ES-I3 (cell line): ENCODE results near the gene ZDHHC12.

ENCODE experiments used
- H3K36me3 ChIP-seq: 2 replicates; pipeline ENCODE4 v1.6.1; 2013; ENCODE audit warnings: mild to moderate bottlenecking, low read length, control low read depth, moderate library complexity; ENCODE audit not compliant: insufficient read depth
- H3K4me1 ChIP-seq: 2 replicates; pipeline ENCODE4 v1.6.1; 2013; ENCODE audit warnings: mild to moderate bottlenecking, control low read depth, low read length; ENCODE audit not compliant: insufficient read depth
- H3K9ac ChIP-seq: 2 replicates; pipeline ENCODE4 v1.6.1; 2013; ENCODE audit warnings: low read depth, mild to moderate bottlenecking, low read length, moderate library complexity
- H3K9me3 ChIP-seq: 2 replicates; pipeline ENCODE4 v1.6.1; 2013; ENCODE audit warnings: mild to moderate bottlenecking, low read length, moderate library complexity; ENCODE audit not compliant: control insufficient read depth, insufficient read depth

Gene ZDHHC12

DNA sequence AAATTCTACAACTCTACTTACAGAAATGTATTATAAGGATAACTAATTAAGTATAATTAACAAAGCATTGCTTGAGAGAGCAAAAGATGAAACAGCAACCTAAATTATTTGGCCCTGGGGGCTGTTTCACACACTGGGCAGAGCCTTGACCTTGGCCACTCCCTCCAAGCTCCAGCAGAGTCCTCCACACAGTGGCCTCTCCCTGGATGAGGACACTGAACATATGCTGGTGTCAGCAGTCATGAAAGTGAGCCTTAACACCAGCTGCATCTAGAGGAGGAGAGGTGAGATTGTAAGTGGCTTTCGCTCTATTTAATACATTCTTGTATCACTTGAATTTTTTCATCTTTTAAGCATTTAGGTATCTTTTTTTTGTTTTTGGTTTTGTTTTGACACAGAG lies 23.3 kb upstream of the ZDHHC12 start:
- no peaks in the 10 kb centered on the region; the same call in 1 of the 2 replicates for H3K36me3 ChIP-seq
- no peaks in the 10 kb centered on the region for H3K4me1 ChIP-seq
- no peaks in the 10 kb centered on the region for H3K9me3 ChIP-seq
- H3K9ac ChIP-seq: no peak overlapping the region

DNA sequence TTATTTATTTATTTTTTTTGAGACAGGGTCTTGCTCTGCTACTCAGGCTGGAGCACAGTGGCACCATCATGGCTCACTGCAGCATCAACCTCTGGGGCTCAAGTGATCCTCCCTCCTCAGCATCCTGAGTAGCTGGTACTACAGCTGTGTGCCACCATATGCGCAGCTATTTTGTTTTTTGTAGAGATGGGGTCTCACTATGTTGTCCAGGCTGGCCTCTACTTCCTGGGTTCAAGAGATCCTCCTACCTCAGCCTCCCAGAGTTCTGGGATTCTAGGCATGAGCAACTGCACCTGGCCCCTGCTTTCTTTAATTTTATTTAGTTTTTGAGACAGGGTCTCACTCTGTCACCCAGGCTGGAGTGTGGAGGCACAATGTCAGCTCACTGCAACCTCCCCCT lies 19.5 kb upstream of the ZDHHC12 start:
- Histone ChIP-seq H3K9me3 (no peaks in the 10 kb centered on the region), H3K4me1 (no peaks in the 10 kb centered on the region), H3K9ac (no peak overlapping the region), H3K36me3 (peaks cover 11% of the 10 kb centered on the region; the same call in 1 of the 2 replicates)

DNA sequence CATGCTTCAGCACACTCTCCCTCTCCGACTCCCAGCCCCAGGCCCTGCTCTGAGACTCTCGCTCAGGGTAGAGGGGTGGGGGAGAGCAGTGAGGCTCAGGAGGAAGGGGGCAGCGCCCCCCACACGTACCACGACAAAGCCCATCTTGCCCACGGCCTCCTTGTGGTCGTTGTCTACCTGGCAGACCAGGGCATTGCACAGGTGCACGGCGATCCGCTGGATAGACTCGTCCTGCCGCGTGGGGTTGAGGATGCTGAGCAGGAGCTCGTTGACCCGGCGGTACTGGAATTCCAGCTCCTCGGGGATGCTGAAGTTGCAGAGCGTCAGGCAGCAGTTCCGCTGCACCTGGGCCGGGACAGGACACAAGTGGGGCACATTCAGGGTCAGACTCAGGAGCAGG lies 18.5 kb upstream of the ZDHHC12 start:
- Histone ChIP-seq H3K9ac (no peak overlapping the region), H3K36me3 (peaks cover 11% of the 10 kb centered on the region; the same call in 1 of the 2 replicates), H3K9me3 (no peaks in the 10 kb centered on the region), H3K4me1 (no peaks in the 10 kb centered on the region)

DNA sequence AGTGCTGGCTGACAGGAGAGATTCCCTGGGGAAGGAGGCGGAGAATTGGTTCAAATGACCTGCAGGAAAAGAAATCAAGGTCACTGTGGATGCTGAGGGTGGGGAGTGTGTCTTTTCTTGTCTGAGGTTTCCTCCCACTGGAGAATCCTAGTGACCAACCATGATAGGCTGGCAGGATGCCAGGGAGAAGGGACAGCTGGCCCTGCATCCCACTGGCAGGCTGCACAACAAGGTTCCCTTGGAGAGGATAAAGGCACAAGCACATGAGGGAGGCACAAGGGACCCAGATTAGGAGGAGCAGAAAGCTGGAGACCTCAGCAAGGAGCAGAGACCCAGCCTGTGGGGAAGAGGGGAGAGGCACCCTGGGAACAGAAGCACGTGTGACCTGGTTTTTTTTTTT lies 11.4 kb upstream of the ZDHHC12 start:
- Histone ChIP-seq H3K36me3 (peaks cover 10% of the 10 kb centered on the region; the same call in 1 of the 2 replicates), H3K9me3 (no peaks in the 10 kb centered on the region), H3K9ac (no peak overlapping the region), H3K4me1 (no peaks in the 10 kb centered on the region)

DNA sequence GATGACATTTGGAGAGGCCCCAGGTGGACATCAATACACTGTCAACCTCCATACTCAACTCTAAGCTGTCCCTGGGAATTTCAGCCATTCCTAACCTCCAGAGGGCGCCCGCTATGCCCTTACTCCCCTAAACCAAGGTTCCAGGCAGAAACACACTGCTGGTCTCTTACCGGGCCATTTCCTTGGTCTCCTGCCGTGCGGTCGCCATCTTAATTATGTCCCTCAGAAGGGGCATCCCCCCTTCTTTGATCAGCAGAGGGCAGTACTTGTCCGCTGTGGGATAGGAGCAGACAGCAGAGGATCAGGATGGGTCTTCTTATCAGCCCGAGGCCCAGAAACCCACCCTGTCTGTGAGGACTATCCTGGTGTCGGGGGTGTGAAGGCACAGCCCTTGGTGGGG lies 9.3 kb upstream of the ZDHHC12 start:
- H3K9ac ChIP-seq: no peak overlapping the region
- no peaks in the 10 kb centered on the region for H3K9me3 ChIP-seq
- H3K4me1 ChIP-seq: no peaks in the 10 kb centered on the region

DNA sequence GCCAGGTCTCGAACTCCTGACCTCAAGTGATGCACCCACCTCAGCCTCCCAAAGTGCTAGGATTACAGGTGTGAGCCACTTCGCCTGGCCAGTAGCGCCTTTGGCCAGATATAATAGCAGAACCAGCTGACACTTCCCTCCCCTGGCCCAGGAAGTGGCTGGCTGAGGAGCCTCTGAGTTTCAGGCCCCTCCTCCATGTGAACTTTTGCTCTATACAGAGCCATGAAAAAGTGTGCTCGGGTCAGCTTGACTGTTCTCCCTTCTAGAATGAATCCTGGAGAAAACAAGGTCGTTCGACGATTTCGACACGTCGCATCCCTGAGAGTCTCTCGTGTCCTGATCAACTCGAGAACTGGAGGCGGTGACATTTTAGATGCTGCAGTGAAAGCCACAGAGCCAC lies 8.6 kb upstream of the ZDHHC12 start:
- H3K4me1 ChIP-seq: no peaks in the 10 kb centered on the region
- H3K9ac ChIP-seq: no peak overlapping the region
- H3K9me3 ChIP-seq: no peaks in the 10 kb centered on the region
- H3K36me3 ChIP-seq: peaks cover 4% of the 10 kb centered on the region; the same call in 1 of the 2 replicates

More for the DNA sequence above, 9.3 kb upstream of the ZDHHC12 start:
- H3K36me3 ChIP-seq: peaks cover 4% of the 10 kb centered on the region; the same call in 1 of the 2 replicates

DNA sequence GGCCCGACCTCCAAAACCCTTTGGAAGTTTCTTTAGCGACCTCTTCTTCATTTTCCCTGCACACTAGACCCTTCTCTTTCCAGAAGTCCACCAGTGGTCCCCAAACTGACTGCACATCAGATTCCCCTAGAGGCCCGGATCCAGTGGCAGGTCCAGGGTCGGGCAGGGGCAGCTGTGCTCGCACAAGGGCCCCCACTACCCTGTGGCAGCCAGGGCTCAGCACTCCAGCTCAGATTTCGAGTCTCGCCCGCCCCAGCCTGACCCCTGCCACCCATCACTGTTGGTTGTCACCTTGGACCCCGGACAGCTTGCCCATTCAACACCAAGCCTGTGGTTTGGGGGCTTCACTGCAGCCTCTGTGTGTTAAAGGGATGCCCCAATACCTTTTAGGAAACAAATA lies 7.8 kb upstream of the ZDHHC12 start:
- peaks cover 4% of the 10 kb centered on the region; the same call in 1 of the 2 replicates for H3K36me3 ChIP-seq
- H3K9me3 ChIP-seq: no peaks in the 10 kb centered on the region
- no peaks in the 10 kb centered on the region for H3K4me1 ChIP-seq
- H3K9ac ChIP-seq: no peak overlapping the region

DNA sequence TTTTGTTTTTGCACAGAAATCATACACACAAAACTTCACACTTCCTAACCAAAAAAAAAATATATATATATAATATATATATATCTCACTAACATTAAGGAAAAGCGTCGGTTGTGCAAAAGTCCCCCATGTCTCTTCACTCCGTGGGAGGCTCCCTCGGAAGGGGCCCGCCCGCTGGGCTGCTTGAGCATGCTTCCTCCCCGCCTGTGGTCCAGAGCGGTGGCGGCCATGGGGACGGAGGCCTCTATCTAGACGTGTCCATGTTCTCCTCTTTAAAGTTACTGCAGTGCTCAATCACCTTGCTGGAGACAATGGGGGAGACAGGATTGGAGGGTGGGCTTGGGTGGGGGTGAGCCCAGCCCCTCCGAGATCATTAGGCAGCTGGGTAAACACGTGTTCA lies 7.2 kb upstream of the ZDHHC12 start:
- H3K9ac ChIP-seq: no peak overlapping the region
- no peaks in the 10 kb centered on the region for H3K9me3 ChIP-seq
- H3K4me1 ChIP-seq: no peaks in the 10 kb centered on the region
- peaks cover 4% of the 10 kb centered on the region; the same call in 1 of the 2 replicates for H3K36me3 ChIP-seq

DNA sequence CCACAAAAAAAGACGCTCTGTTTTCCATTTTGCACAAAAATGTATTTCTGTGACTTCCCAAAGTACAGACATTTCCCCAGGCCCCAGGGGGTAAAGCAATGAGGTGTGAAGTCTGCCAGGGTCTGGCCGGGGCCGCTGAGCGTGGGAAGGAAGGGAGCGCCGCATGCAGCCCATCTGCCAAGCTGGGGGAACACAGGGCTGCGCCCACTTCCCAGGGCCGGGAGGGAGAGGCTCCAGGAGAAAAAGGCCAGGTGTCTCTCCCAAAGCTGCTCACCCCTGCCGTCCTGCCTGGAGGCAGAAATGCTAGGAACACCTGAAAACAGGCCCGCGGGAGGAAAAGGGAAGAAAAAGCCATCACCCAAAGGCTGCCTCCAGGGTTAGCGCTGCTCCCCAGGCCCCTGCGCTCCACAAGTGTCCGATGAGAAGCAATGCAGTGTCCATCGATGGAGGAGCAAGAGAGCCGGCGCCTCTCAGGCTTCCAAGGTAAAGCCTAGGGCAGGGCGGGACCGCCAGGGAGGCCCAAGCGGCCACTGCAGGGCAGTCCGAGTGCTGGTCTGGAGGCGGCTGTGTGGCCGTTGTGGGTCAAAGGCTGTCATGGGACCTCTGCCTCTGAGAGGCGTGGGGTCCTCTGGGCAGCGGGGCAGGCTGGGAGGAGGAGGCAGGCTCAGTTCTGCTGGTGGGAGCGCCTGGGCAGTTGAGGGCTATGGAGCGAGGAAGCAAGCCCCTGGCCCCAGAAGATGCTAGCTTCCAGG lies 6.0 kb upstream of the ZDHHC12 start:
- H3K36me3 ChIP-seq: peaks cover 4% of the 10 kb centered on the region; the same call in 1 of the 2 replicates
- H3K4me1 ChIP-seq: no peaks in the 10 kb centered on the region
- H3K9me3 ChIP-seq: no peaks in the 10 kb centered on the region
- no peak overlapping the region for H3K9ac ChIP-seq

DNA sequence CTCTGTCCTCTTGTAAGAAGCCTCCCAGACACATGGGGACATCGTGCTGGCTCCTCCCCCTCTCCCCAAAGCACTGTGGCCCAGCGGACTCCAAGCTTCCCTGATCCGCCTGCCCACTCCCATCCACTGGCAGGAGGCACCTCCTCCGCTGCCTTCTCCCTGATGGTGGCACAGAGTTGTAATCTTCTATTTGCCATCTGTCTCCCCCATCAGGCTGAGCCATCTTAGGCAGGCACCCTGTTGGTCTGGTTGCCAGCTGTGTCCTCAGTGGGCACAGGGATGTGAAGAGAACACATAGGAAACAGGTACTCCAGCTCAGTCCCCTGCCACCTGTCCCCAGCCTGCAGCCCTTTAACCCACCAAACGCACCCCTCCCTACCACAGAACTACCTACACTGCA lies 5.4 kb upstream of the ZDHHC12 start:
- H3K9ac ChIP-seq: no peak overlapping the region
- H3K9me3 ChIP-seq: no peaks in the 10 kb centered on the region
- no peaks in the 10 kb centered on the region for H3K4me1 ChIP-seq
- H3K36me3 ChIP-seq: peaks cover 4% of the 10 kb centered on the region; the same call in 1 of the 2 replicates

DNA sequence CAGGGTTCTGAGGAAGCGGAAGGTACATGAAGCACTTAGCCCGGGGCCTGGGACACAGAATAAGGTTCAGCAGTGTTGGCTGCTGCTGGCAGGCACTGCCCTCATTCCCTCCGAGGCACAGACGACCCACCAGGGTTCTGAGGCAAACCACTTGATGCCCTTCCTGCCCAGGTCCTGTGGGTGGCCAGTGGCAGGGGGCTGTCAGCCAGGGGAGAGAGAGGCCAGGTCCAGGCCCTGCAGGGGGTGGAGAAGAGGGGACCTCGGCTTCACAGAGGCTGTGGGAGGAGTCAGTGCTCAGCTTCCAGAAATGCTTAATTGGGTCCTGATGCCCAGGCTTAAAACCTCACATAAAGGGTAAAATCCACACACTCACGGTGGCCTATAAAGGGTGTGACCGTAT lies 4.4 kb upstream of the ZDHHC12 start:
- H3K4me1 ChIP-seq: no peaks in the 10 kb centered on the region
- H3K36me3 ChIP-seq: peaks cover 4% of the 10 kb centered on the region; the same call in 1 of the 2 replicates
- H3K9ac ChIP-seq: no peak overlapping the region

DNA sequence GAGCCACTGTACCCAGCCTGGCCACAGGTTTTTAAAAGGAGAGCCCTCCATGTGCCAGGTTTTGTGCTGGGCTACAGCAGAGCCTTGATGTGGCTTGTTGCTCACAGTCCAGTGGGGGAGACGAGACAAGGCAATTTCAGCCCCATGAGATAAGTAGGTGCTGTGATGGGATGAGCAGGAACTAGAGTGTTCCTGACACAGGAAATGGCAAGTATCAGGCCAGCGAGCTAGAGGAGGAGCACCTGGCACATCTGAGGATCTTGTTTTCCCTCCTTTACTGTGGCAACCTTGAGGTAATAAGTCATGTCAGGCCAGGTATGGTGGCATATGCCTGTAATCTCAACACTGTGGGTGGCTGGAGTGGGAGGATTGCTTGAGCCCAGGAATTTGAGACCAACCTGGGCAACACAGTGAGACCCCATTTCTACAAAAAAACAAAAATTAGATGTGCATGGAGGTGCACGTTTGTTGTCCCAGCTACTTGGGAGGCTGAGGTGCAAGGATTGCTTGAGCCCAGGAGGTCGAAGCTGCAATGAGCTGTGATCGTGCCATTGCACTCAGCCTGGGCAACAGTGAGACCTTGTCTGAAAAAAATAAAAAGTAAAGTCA lies 3.8 kb upstream of the ZDHHC12 start:
- H3K9ac ChIP-seq: no peak overlapping the region
- H3K36me3 ChIP-seq: peaks cover 4% of the 10 kb centered on the region; the same call in 1 of the 2 replicates
- H3K4me1 ChIP-seq: no peaks in the 10 kb centered on the region; the same call in 1 of the 2 replicates
- H3K9me3 ChIP-seq: no peaks in the 10 kb centered on the region

More for the DNA sequence above, 4.4 kb upstream of the ZDHHC12 start:
- H3K9me3 ChIP-seq: no peaks in the 10 kb centered on the region

DNA sequence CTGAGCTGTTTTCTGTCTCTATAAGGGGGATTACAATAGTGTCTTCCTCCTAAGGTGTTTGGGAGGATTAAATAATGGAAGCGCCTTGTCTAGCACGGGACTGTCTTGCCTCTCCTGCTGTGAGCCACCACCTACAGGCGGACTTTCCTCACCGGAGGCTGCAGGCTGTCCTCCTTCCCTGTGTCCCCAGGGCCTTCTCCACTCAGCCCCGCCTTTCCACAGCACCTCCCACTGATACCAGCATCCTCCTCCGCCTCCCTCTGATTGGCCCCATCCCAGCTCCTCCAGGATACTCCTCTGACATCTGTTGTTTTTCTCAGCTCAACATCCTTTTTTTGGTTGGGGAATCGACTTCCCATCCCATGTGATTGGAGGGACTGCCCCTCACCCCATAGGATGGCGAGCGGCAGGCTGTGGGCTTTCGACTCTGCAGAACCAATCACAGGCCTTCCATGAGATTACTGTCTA lies 851 bp upstream of the ZDHHC12 start:
- H3K9me3 ChIP-seq: no peaks in the 10 kb centered on the region
- peak overlapping the region; percentile 40; the same call in 1 of the 2 replicates for H3K9ac ChIP-seq
- no peaks in the 10 kb centered on the region; the same call in 1 of the 2 replicates for H3K36me3 ChIP-seq
- H3K4me1 ChIP-seq: no peaks in the 10 kb centered on the region; the same call in 1 of the 2 replicates

DNA sequence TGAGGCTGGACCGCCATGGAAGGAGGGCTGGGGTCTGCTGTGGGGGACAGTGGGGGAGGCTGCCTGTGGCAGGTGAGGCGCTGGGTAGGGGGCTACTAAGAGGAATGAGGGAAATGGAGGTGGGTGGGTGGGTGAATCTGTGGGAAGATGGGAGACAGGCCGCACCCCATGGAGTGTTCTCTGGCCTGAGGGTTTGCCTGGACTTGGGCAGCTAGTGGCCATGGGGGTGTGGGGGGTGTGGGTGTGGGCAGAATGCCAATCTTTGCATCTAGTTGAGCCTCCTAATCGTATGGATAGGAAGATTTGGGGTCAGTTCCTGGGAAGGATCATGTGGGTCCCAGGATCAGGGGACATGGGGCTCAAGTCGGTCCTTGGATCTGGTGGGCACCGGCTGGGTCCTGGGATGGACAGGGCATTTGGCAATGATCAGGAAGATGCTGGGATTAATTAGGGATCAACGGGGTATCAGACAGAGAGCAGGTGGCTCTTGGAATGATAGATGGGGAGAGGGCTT lies 518 bp downstream of the ZDHHC12 start:
- no peaks in the 10 kb centered on the region for H3K9me3 ChIP-seq
- no peaks in the 10 kb centered on the region; the same call in 1 of the 2 replicates for H3K36me3 ChIP-seq
- H3K4me1 ChIP-seq: no peaks in the 10 kb centered on the region; the same call in 1 of the 2 replicates
- H3K9ac ChIP-seq: peak overlapping the region; percentile 57
